Measurements from ENCODE around the gene PLA2G4B. TPM values are rescaled to one million over a fixed set of nuclear protein-coding genes. Genes with fewer than 3 reads are reported as not detected.

PLA2G4B gene
- total and polyA plus RNA-seq, 2 experiments from 2014 or later = 1.4 to 1.6 TPM

GRCh38 chr15:41814534-41814933 lies 24.1 kb upstream of the PLA2G4B start:
- no peaks in the 10 kb centered on the region for H3K9me3 ChIP-seq (ENCODE audit: low read depth)
- no peaks in the 10 kb centered on the region for H3F3A ChIP-seq (ENCODE audit: insufficient read depth)
- H3K36me3 ChIP-seq (ENCODE audit: low read depth) = no peaks in the 10 kb centered on the region; the same call in 1 of the 2 replicates
- no peaks in the 10 kb centered on the region for H3K27me3 ChIP-seq (replicated peaks; ENCODE audit: insufficient read depth)
- no peaks in the 10 kb centered on the region; the same call in 1 of the 2 replicates for H3K79me2 ChIP-seq (ENCODE audit: insufficient read depth)
- in situ Hi-C loops (cut with MboI) = no loop called here
- no peak overlapping the region for H3K4me3 ChIP-seq
- no peak for DNase-seq
- H3K9me2 ChIP-seq (ENCODE audit: insufficient read depth) = no peaks in the 10 kb centered on the region
- H3K27ac ChIP-seq = no peak overlapping the region
- H4K20me1 ChIP-seq (ENCODE audit: insufficient read depth) = no peaks in the 10 kb centered on the region
- no peak for TF ChIP-seq EZH2phosphoT487 (IDR thresholded peaks at IDR 0.05; ENCODE audit: insufficient read depth, low read depth)
- TF ChIP-seq EZH2 (IDR thresholded peaks at IDR 0.05; ENCODE audit: insufficient read depth, poor library complexity, severe bottlenecking) = no peak
- no peak overlapping the region for H3K9ac ChIP-seq
- H3K4me1 ChIP-seq (ENCODE audit: insufficient read depth) = peaks cover under 1% of the 10 kb centered on the region
- H2AFZ ChIP-seq = no peak overlapping the region
- 80 to 83% methylated on average over 5 of the region's 5 CpGs for WGBS, 2 experiments (ENCODE audit: low coverage in 1 of 2, low lambda C conversion rate in 2 of 2, missing lambda C conversion rate in 2 of 2)
- H3K4me2 ChIP-seq (ENCODE audit: unreplicated experiment) = no peak overlapping the region

- no peak overlapping the region for H3K27ac ChIP-seq
Observed at GRCh38 chr15:41816788-41817187, 21.9 kb upstream of the PLA2G4B start.

GRCh38 chr15:41817327-41817726 lies 21.3 kb upstream of the PLA2G4B start:
- Histone ChIP-seq H3K27me3 (replicated peaks; ENCODE audit: insufficient read depth) (no peaks in the 10 kb centered on the region), H3K9me2 (ENCODE audit: insufficient read depth) (no peaks in the 10 kb centered on the region), H3K36me3 (ENCODE audit: low read depth) (no peaks in the 10 kb centered on the region; the same call in 1 of the 2 replicates), H3F3A (ENCODE audit: insufficient read depth) (no peaks in the 10 kb centered on the region), H3K9ac (no peak overlapping the region), H2AFZ (no peak overlapping the region), H3K4me3 (no peak overlapping the region), H4K20me1 (ENCODE audit: insufficient read depth) (no peaks in the 10 kb centered on the region), H3K4me2 (ENCODE audit: unreplicated experiment) (no peak overlapping the region), H3K4me1 (ENCODE audit: insufficient read depth) (no peaks in the 10 kb centered on the region), H3K27ac (no peak overlapping the region), H3K79me2 (ENCODE audit: insufficient read depth) (no peaks in the 10 kb centered on the region), H3K9me3 (ENCODE audit: low read depth) (no peaks in the 10 kb centered on the region)
- no peak for DNase-seq
- TF ChIP-seq EZH2 (IDR thresholded peaks at IDR 0.05; ENCODE audit: insufficient read depth, poor library complexity, severe bottlenecking) (no peak), EZH2phosphoT487 (IDR thresholded peaks at IDR 0.05; ENCODE audit: insufficient read depth, low read depth) (no peak)
- in situ Hi-C loops (cut with MboI) = no loop called here
- 97 to 99% methylated on average over 14 of the region's 14 CpGs for WGBS, 2 experiments (ENCODE audit: low coverage in 1 of 2, low lambda C conversion rate in 2 of 2, missing lambda C conversion rate in 2 of 2)

More at GRCh38 chr15:41816788-41817187, 21.9 kb upstream of the PLA2G4B start:
- Histone ChIP-seq H4K20me1 (ENCODE audit: insufficient read depth) (no peaks in the 10 kb centered on the region), H3K4me1 (ENCODE audit: insufficient read depth) (no peaks in the 10 kb centered on the region), H3K9ac (no peak overlapping the region), H3K9me3 (ENCODE audit: low read depth) (no peaks in the 10 kb centered on the region), H3K79me2 (ENCODE audit: insufficient read depth) (no peaks in the 10 kb centered on the region), H3K36me3 (ENCODE audit: low read depth) (no peaks in the 10 kb centered on the region; the same call in 1 of the 2 replicates), H3F3A (ENCODE audit: insufficient read depth) (no peaks in the 10 kb centered on the region), H3K9me2 (ENCODE audit: insufficient read depth) (no peaks in the 10 kb centered on the region), H3K4me3 (no peak overlapping the region), H3K4me2 (ENCODE audit: unreplicated experiment) (no peak overlapping the region), H2AFZ (no peak overlapping the region), H3K27me3 (replicated peaks; ENCODE audit: insufficient read depth) (no peaks in the 10 kb centered on the region)
- no peak for DNase-seq
- in situ Hi-C loops (cut with MboI) = no loop called here
- 96% methylated on average over 8 to 9 of the region's 9 CpGs for WGBS, 2 experiments (ENCODE audit: low coverage in 1 of 2, low lambda C conversion rate in 2 of 2, missing lambda C conversion rate in 2 of 2)
- TF ChIP-seq EZH2 (IDR thresholded peaks at IDR 0.05; ENCODE audit: insufficient read depth, poor library complexity, severe bottlenecking) = no peak
- no peak for TF ChIP-seq EZH2phosphoT487 (IDR thresholded peaks at IDR 0.05; ENCODE audit: insufficient read depth, low read depth)

GRCh38 chr15:41817781-41818180 lies 20.9 kb upstream of the PLA2G4B start:
- WGBS, 2 experiments (ENCODE audit: low coverage in 1 of 2, low lambda C conversion rate in 2 of 2, missing lambda C conversion rate in 2 of 2) = 92 to 95% methylated on average over 6 of the region's 6 CpGs
- no peak for TF ChIP-seq EZH2 (IDR thresholded peaks at IDR 0.05; ENCODE audit: insufficient read depth, poor library complexity, severe bottlenecking)
- no peak for TF ChIP-seq EZH2phosphoT487 (IDR thresholded peaks at IDR 0.05; ENCODE audit: insufficient read depth, low read depth)
- no peak overlapping the region for H3K9ac ChIP-seq
- no peaks in the 10 kb centered on the region for H3K27me3 ChIP-seq (replicated peaks; ENCODE audit: insufficient read depth)
- no peaks in the 10 kb centered on the region for H3K9me2 ChIP-seq (ENCODE audit: insufficient read depth)
- DNase-seq = no peak
- no peak overlapping the region for H3K27ac ChIP-seq
- H3K9me3 ChIP-seq (ENCODE audit: low read depth) = no peaks in the 10 kb centered on the region
- H4K20me1 ChIP-seq (ENCODE audit: insufficient read depth) = no peaks in the 10 kb centered on the region
- H3K36me3 ChIP-seq (ENCODE audit: low read depth) = no peaks in the 10 kb centered on the region; the same call in 1 of the 2 replicates
- no peaks in the 10 kb centered on the region for H3K4me1 ChIP-seq (ENCODE audit: insufficient read depth)
- no peak overlapping the region for H2AFZ ChIP-seq
- H3K79me2 ChIP-seq (ENCODE audit: insufficient read depth) = no peaks in the 10 kb centered on the region
- no peak overlapping the region for H3K4me2 ChIP-seq (ENCODE audit: unreplicated experiment)
- in situ Hi-C loops (cut with MboI) = no loop called here
- H3K4me3 ChIP-seq = no peak overlapping the region
- no peaks in the 10 kb centered on the region for H3F3A ChIP-seq (ENCODE audit: insufficient read depth)
